K562 (cell line): ENCODE data around the gene VILL. TPM values are rescaled to one million over a fixed set of nuclear protein-coding genes. Genes with fewer than 3 reads are reported as not detected.

ENCODE experiments used
- ATAC-seq: fragments of 200-7000 bp; cut with Tn5 transposase; 3 replicates; pipeline ENCODE4 v1.9.1; 2020; ENCODE audit warnings: moderate library complexity
- BruUV-seq: library from RNA; stranded (reverse); fragments of 400-500 nt; replicated peaks from 2 replicates; lab custom pipeline; 2021; lab: Mats Ljungman, UMichigan
- CTCF ChIA-PET: fragments of 300-600 bp; formaldehyde crosslinking; extraction: SDS; loops from one replicate; lab custom pipeline; 2021; ENCODE audit warnings: low intra/inter-chr PET ratio; lab: Yijun Ruan, JAX
- POLR2A ChIA-PET: fragments of 300-600, 350-650 bp; sonication (Branson Sonifier 250); formaldehyde crosslinking; extraction: SDS; loops from one replicate; lab custom pipeline; 2021; ENCODE audit warnings: antibody characterized with exemption, inconsistent platforms; lab: Yijun Ruan, JAX
- DNase-seq, 4 experiments: peaks; one replicate each; pipeline versions ENCODE4 v3.0.0 to v3.0.0-alpha.2; 2011 to 2018; ENCODE audit warnings: low spot score in 3 of 4, mixed read lengths in 3 of 4; ENCODE audit errors: extremely low read depth in 1 of 4
- FAIRE-seq: peaks from 2 replicates; lab custom pipeline; 2011; peaks lifted over from hg19 to GRCh38; lab: Jason Lieb, UNC
- H2AFZ ChIP-seq: 2 replicates; pipeline ENCODE4 v1.6.0; 2011; ENCODE audit warnings: low read depth, low read length, control low read depth, inconsistent platforms
- H3K27ac ChIP-seq: fragments of 200-600 bp; 3 replicates; pipeline ENCODE4 v1.8.0; 2011; ENCODE audit warnings: low read depth, mild to moderate bottlenecking, control low read depth, inconsistent platforms, low read length, moderate library complexity, mixed read lengths; ENCODE audit errors: extremely low read depth
- H3K27me3 ChIP-seq, 2 experiments: fragments of 300-600 bp in 1 of 2; 2 replicates in 1 of 2; 3 replicates in 1 of 2; pipeline versions ENCODE4 v1.6.0 to v1.8.0; 2011; ENCODE audit warnings: inconsistent platforms in 2 of 2, low read length in 2 of 2, mild to moderate bottlenecking in 1 of 2, mixed read lengths in 1 of 2, moderate library complexity in 1 of 2; ENCODE audit not compliant: control insufficient read depth in 2 of 2, insufficient read depth in 2 of 2
- H3K36me3 ChIP-seq: fragments of 300-600 bp; 3 replicates; pipeline ENCODE4 v1.8.0; 2011; ENCODE audit warnings: mild to moderate bottlenecking, low read length, inconsistent platforms; ENCODE audit not compliant: control insufficient read depth, insufficient read depth
- H3K4me1 ChIP-seq, 2 experiments: fragments of 200-600 bp in 1 of 2; replicated peaks in 1 of 2; 2 replicates in 1 of 2; 3 replicates in 1 of 2; pipeline versions ENCODE4 v1.5.1 to v1.8.0; 2011; ENCODE audit warnings: inconsistent platforms in 2 of 2, low read length in 2 of 2, mild to moderate bottlenecking in 1 of 2, mixed read lengths in 1 of 2, moderate library complexity in 1 of 2; ENCODE audit not compliant: control insufficient read depth in 2 of 2, insufficient read depth in 2 of 2
- H3K4me2 ChIP-seq: 2 replicates; pipeline ENCODE4 v1.6.1; 2011; ENCODE audit warnings: low read length, control low read depth, inconsistent platforms, mixed read lengths; ENCODE audit not compliant: insufficient read depth
- H3K4me3 ChIP-seq: fragments of 200-600 bp; sonication (generic), shearing (Covaris generic); 2 replicates; pipeline ENCODE4 v1.5.1; 2016; ENCODE audit warnings: control low read depth, inconsistent platforms
- H3K79me2 ChIP-seq: fragments of 200-600 bp; 3 replicates; pipeline ENCODE4 v1.8.0; 2011; ENCODE audit warnings: low read length, inconsistent platforms; ENCODE audit not compliant: control insufficient read depth, insufficient read depth
- H3K9ac ChIP-seq, 2 experiments: 2 replicates each; pipeline versions ENCODE4 v1.6.0 to v1.6.1; 2011; ENCODE audit warnings: low read depth in 2 of 2, low read length in 2 of 2, control low read depth in 1 of 2, inconsistent platforms in 1 of 2, mild to moderate bottlenecking in 1 of 2, mixed read lengths in 1 of 2; ENCODE audit not compliant: insufficient read depth in 1 of 2
- H3K9me1 ChIP-seq: one replicate; pipeline ENCODE4 v1.6.0; 2011; ENCODE audit warnings: inconsistent platforms, mild to moderate bottlenecking, low read length, moderate library complexity; ENCODE audit not compliant: control insufficient read depth, insufficient read depth
- H3K9me3 ChIP-seq: replicated peaks from 2 replicates; pipeline ENCODE4 v1.5.1; 2011; ENCODE audit warnings: low read depth, low read length, inconsistent platforms; ENCODE audit not compliant: control insufficient read depth, insufficient read depth
- H4K20me1 ChIP-seq: replicated peaks from 2 replicates; pipeline ENCODE4 v1.6.1; 2011; ENCODE audit warnings: low read length, inconsistent platforms, mixed read lengths; ENCODE audit not compliant: control insufficient read depth, insufficient read depth
- BCOR ChIP-seq: fragments of 450-650 bp; IDR thresholded peaks from 2 replicates; pipeline ENCODE4 v1.6.1; 2016
- CBX1 ChIP-seq: sonication (generic); IDR thresholded peaks from 2 replicates; pipeline ENCODE4 v1.6.1; 2016; ENCODE audit warnings: antibody characterized with exemption, low read depth, mild to moderate bottlenecking
- DMBX1 ChIP-seq: fragments of 250-450 bp; sonication (Bioruptor Pico); IDR thresholded peaks from 2 replicates; pipeline ENCODE4 v1.8.0; 2022; ENCODE audit warnings: inconsistent platforms, mild to moderate bottlenecking, moderate library complexity, borderline replicate concordance
- EGR1 ChIP-seq: fragments of 450-650 bp; conservative IDR thresholded peaks from 2 replicates; pipeline ENCODE4 v1.6.1; 2017; ENCODE audit warnings: mild to moderate bottlenecking
- ELF2 ChIP-seq: fragments of 250-450 bp; sonication (Bioruptor Pico); IDR thresholded peaks from 2 replicates; pipeline ENCODE4 v1.5.0; 2021; ENCODE audit warnings: mild to moderate bottlenecking
- GTF2E2 ChIP-seq: fragments of 200-800 bp; sonication (Bioruptor generic); IDR thresholded peaks from 2 replicates; pipeline ENCODE4 v1.6.1; 2016; ENCODE audit warnings: missing genetic modification characterization, missing compliant biosample characterization
- HEY1 ChIP-seq: fragments of 250-450 bp; sonication (Bioruptor Pico); IDR thresholded peaks from 2 replicates; pipeline ENCODE4 v1.5.0; 2020; ENCODE audit warnings: mild to moderate bottlenecking, moderate library complexity, borderline replicate concordance
- KDM1A ChIP-seq, 2 experiments: fragments of 450-650 bp; IDR thresholded peaks; 2 replicates each; pipeline ENCODE4 v1.6.1; 2016; ENCODE audit warnings: mild to moderate bottlenecking in 2 of 2
- KLF16 ChIP-seq: IDR thresholded peaks from 2 replicates; pipeline ENCODE4 v1.6.1; 2016; ENCODE audit warnings: antibody characterized with exemption
- RBM25 ChIP-seq: fragments of 200-400 bp; formaldehyde crosslinking; IDR thresholded peaks from 2 replicates; pipeline ENCODE4 v1.6.1; 2018; ENCODE audit warnings: low read length, low read depth, moderate library complexity; ENCODE audit not compliant: severe bottlenecking
- SAFB ChIP-seq: fragments of 200-400 bp; formaldehyde crosslinking; IDR thresholded peaks from 2 replicates; pipeline ENCODE4 v1.6.1; 2017; ENCODE audit warnings: low read depth, low read length, borderline replicate concordance
- SAFB2 ChIP-seq: fragments of 200-400 bp; formaldehyde crosslinking; IDR thresholded peaks from 2 replicates; pipeline ENCODE4 v1.6.1; 2018; ENCODE audit warnings: borderline replicate concordance, low read length, low read depth, moderate library complexity; ENCODE audit not compliant: severe bottlenecking
- SMARCA5 ChIP-seq: fragments of 450-650 bp; IDR thresholded peaks from 2 replicates; pipeline ENCODE4 v1.6.1; 2016
- TARDBP ChIP-seq: fragments of 450-650 bp; IDR thresholded peaks from 2 replicates; pipeline ENCODE4 v1.6.1; 2016
- WGBS: fragments of 100-300 bp; shearing (Covaris generic); methylation state at CpG from one replicate; pipeline ENCODE4 v1.1.6; 2016; ENCODE audit warnings: low coverage, mixed read lengths; ENCODE audit not compliant: insufficient coverage; ENCODE audit errors: missing lambda C conversion rate; 5-methylcytosine and 5-hydroxymethylcytosine counted together
- in situ Hi-C: fragments of 300-500 bp; cut with MboI; formaldehyde crosslinking; loops from 4 replicates; pipeline ENCODE4 v1.15.0; 2018; ENCODE audit warnings: inconsistent platforms, mixed read lengths
- intact Hi-C: fragments of 100-400 bp; cut with micrococcal nuclease; formaldehyde crosslinking; loops from 2 replicates; pipeline ENCODE4 v1.14.2; 2022
- polyA plus RNA-seq, 8 experiments: library from polyadenylated mRNA; depleted of rRNA in 4 of 8; stranded (reverse) in 5 of 8; unstranded in 3 of 8; fragments of >200 nt; fragmentation: Nextera tagmentation in 2 of 8; fragmentation: Illumina TruSeq in 1 of 8; extraction: Ambion mirVana in 2 of 8; extraction: Trizol in 1 of 8; gene quantifications; 2 replicates each; pipeline versions ENCODE4 v1.2.1 to v1.2.3, GENCODE V29; 2011 to 2014; ENCODE audit warnings: inconsistent platforms in 1 of 8, missing spikeins in 1 of 8
- total RNA-seq, 7 experiments: library from RNA; depleted of rRNA in 6 of 7; stranded (reverse); fragments of >200 nt in 6 of 7; fragmentation: Illumina TruSeq in 2 of 7; extraction: Trizol in 2 of 7; gene quantifications; 2 replicates each; pipeline versions ENCODE4 v1.2.1 to v1.2.3, GENCODE V29; 2011 to 2021; ENCODE audit warnings: low replicate concordance in 1 of 7
- TF ChIP-seq, protein P1 (sequence below), 2 experiments: fragments of 450-650 bp; formaldehyde crosslinking in 1 of 2; IDR thresholded peaks; 2 replicates each; pipeline versions ENCODE4 v1.4.0 to v1.6.1; 2014 to 2020; ENCODE audit warnings: mild to moderate bottlenecking in 2 of 2, borderline replicate concordance in 1 of 2, low read depth in 1 of 2

Gene VILL
- total and polyA plus RNA-seq, 9 of the 15 experiments (the other 6 are each of a cell fraction or from before 2014, with no cell fraction given): 0.11 to 16.0 (median 8.8) TPM

DNA sequence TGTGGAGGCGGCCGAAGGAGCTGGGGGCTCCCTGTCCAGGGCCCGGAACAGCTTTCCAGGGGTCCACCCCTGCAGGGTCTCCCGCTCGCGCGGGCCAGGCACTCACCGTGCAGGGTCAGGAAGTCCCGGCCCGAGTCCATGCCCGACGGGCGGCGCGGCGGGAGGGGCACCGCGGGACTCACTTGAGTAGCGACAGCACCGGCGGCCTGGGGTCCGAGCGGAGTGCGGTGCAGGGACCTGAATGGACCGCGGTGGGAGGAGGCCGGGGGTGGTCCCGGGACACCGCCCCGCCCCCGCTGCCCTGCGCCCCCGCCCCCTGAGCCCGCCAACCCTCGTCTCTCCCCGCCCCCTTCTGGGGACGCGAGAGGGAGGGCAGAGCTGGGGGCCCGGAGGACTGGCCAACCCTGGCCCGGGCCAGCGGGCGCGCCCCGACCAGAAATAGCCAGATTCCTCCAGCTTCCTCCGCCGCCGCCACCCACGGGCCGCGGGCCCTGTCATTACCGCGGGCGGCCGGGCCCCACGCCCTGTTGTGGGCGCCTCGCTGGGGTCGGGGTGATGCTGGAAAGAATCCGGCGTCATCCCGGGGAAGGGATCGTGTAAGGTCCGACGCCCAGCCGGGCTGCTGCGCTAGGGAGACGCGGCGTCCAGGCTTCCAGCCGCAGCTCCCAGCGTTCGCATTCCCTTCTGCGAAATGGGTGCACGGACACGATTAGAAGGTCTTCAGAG, 39.0 kb downstream of the VILL start, which contains the start of gene PLCD1:
Gene PLCD1, minus strand, starts transcription at position 243 of the 726 bp plus-strand sequence. Its CDS starts 103 bp downstream, at position 140.
- WGBS: 25% methylated on average over 59 of the region's 75 CpGs
- Histone ChIP-seq H3K27ac (no peak within 1 kb of the TSS), H3K9me1 (no peaks in the 10 kb centered on the region), H2AFZ (0 out of 2 replicates have a peak within 1 kb of the TSS, but pooled peaks have one; percentile 41), H3K4me3 (no peak within 1 kb of the TSS), H3K4me1 (peaks cover 15 to 35% of the 10 kb centered on the region in 2 experiments), H4K20me1 (0 out of 2 replicates have a peak, but pooled peaks cover 6% of the 10 kb centered on the region), H3K4me2 (peak within 1 kb of the TSS; percentile 16; the same call in 1 of the 2 replicates), H3K36me3 (no peaks in the 10 kb centered on the region), H3K27me3 (peaks cover 0 to 33% of the 10 kb centered on the region in 2 experiments; a peak in 2 of 5 replicates), H3K79me2 (no peaks in the 10 kb centered on the region), H3K9me3 (no peaks in the 10 kb centered on the region), H3K9ac (peak within 1 kb of the TSS in 1 of 2 experiments; percentile 54; a peak in 2 of 4 replicates)
- FAIRE-seq (no peak), ATAC-seq (no peak), DNase-seq (peak in 3 of 4 experiments; percentile 57 to 88 (median 88))
- in situ Hi-C loops (no loop called here), intact Hi-C loops (no loop called here)
- BruUV-seq: no TSS peak
- CTCF ChIA-PET: no interaction called here
- POLR2A ChIA-PET: interaction anchor here (0.7 kb wide), 1 partner anchor 23 kb away, joined by 3 read pairs; no protein-coding TSS in a partner anchor
- TF ChIP-seq KDM1A (IDR thresholded peaks at IDR 0.05) (peak in 1 of 2 experiments; percentile 80; a peak in 2 of 4 replicates), ELF2 (no peak), RBM25 (peak; percentile 59), BCOR (peak; percentile 77; the same call in 1 of the 2 replicates), CBX1 (0 out of 2 replicates have a peak, but pooled peaks have one; percentile 35), KLF16 (peak; percentile 63), DMBX1 (CRISPR knock-in tag) (no peak), SAFB2 (no peak), HEY1 (CRISPR knock-in tag) (no peak), TARDBP (0 out of 2 replicates have a peak, but pooled peaks have one; percentile 37), SAFB (0 out of 2 replicates have a peak, but pooled peaks have one; percentile 55), SMARCA5 (0 out of 2 replicates have a peak, but pooled peaks have one; percentile 38), EGR1 (peak; percentile 72), GTF2E2 (no peak)
- TF ChIP-seq, protein P1, sequence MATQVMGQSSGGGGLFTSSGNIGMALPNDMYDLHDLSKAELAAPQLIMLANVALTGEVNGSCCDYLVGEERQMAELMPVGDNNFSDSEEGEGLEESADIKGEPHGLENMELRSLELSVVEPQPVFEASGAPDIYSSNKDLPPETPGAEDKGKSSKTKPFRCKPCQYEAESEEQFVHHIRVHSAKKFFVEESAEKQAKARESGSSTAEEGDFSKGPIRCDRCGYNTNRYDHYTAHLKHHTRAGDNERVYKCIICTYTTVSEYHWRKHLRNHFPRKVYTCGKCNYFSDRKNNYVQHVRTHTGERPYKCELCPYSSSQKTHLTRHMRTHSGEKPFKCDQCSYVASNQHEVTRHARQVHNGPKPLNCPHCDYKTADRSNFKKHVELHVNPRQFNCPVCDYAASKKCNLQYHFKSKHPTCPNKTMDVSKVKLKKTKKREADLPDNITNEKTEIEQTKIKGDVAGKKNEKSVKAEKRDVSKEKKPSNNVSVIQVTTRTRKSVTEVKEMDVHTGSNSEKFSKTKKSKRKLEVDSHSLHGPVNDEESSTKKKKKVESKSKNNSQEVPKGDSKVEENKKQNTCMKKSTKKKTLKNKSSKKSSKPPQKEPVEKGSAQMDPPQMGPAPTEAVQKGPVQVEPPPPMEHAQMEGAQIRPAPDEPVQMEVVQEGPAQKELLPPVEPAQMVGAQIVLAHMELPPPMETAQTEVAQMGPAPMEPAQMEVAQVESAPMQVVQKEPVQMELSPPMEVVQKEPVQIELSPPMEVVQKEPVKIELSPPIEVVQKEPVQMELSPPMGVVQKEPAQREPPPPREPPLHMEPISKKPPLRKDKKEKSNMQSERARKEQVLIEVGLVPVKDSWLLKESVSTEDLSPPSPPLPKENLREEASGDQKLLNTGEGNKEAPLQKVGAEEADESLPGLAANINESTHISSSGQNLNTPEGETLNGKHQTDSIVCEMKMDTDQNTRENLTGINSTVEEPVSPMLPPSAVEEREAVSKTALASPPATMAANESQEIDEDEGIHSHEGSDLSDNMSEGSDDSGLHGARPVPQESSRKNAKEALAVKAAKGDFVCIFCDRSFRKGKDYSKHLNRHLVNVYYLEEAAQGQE (IDR thresholded peaks at IDR 0.05; ENCODE audit: borderline replicate concordance): peak; percentile 90
- TF ChIP-seq, protein P1 (CRISPR knock-in tag; IDR thresholded peaks at IDR 0.05; ENCODE audit: low read depth): no peak
